ENCODE data around the gene CAV2. TPM values are rescaled to one million over a fixed set of nuclear protein-coding genes. Genes with fewer than 3 reads are reported as not detected.

Gene CAV2
- total RNA-seq, 1 donor from 2014 or later: 94.1 TPM

GRCh38 chr7:116534790-116535189, 35.3 kb downstream of the CAV2 start:
- no peak overlapping the region for H3K4me3 ChIP-seq (ENCODE audit: low read depth, low read length)
- TF ChIP-seq, protein P1, sequence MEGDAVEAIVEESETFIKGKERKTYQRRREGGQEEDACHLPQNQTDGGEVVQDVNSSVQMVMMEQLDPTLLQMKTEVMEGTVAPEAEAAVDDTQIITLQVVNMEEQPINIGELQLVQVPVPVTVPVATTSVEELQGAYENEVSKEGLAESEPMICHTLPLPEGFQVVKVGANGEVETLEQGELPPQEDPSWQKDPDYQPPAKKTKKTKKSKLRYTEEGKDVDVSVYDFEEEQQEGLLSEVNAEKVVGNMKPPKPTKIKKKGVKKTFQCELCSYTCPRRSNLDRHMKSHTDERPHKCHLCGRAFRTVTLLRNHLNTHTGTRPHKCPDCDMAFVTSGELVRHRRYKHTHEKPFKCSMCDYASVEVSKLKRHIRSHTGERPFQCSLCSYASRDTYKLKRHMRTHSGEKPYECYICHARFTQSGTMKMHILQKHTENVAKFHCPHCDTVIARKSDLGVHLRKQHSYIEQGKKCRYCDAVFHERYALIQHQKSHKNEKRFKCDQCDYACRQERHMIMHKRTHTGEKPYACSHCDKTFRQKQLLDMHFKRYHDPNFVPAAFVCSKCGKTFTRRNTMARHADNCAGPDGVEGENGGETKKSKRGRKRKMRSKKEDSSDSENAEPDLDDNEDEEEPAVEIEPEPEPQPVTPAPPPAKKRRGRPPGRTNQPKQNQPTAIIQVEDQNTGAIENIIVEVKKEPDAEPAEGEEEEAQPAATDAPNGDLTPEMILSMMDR (conservative IDR thresholded peaks at IDR 0.05; ENCODE audit: low read depth, low read length): no peak
- no peak for DNase-seq (ENCODE audit: low read depth)

- no peak for DNase-seq (ENCODE audit: low read depth)
- TF ChIP-seq, protein P1 (conservative IDR thresholded peaks at IDR 0.05; ENCODE audit: low read depth, low read length): no peak
- H3K4me3 ChIP-seq (ENCODE audit: low read depth, low read length): no peak overlapping the region
Measured at GRCh38 chr7:116535416-116535815, 35.9 kb downstream of the CAV2 start.

- TF ChIP-seq, protein P1 (conservative IDR thresholded peaks at IDR 0.05; ENCODE audit: low read depth, low read length): no peak
- DNase-seq (ENCODE audit: low read depth): no peak
- no peak overlapping the region for H3K4me3 ChIP-seq (ENCODE audit: low read depth, low read length)
Measured at GRCh38 chr7:116538138-116538537, 38.6 kb downstream of the CAV2 start.

DNA sequence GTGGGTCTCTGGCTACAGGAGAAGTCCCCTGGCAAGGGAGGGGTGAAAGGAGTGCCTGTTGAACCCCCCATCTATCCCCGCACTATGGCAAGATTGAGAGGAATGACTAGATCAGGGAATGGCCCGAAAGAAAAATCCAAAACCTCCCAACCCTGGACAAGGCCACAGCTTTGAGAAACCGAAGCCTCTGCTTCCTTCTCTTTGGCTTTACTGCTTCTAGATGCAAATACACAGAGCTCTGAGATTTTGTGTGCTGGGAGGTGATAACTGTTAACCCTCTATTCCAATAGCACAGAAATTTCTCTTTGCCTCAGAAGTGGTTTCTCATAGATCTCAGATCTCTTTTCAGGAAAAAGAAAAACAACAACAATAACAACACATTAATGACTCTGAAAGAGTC, 40.3 kb downstream of the CAV2 start:
- TF ChIP-seq, protein P1 (conservative IDR thresholded peaks at IDR 0.05; ENCODE audit: low read depth, low read length): no peak
- no peak for DNase-seq (ENCODE audit: low read depth)
- no peak overlapping the region for H3K4me3 ChIP-seq (ENCODE audit: low read depth, low read length)

- TF ChIP-seq, protein P1 (conservative IDR thresholded peaks at IDR 0.05; ENCODE audit: low read depth, low read length): no peak
- DNase-seq (ENCODE audit: low read depth): no peak
- H3K4me3 ChIP-seq (ENCODE audit: low read depth, low read length): no peak overlapping the region
Measured at GRCh38 chr7:116540743-116541142, 41.2 kb downstream of the CAV2 start.

DNA sequence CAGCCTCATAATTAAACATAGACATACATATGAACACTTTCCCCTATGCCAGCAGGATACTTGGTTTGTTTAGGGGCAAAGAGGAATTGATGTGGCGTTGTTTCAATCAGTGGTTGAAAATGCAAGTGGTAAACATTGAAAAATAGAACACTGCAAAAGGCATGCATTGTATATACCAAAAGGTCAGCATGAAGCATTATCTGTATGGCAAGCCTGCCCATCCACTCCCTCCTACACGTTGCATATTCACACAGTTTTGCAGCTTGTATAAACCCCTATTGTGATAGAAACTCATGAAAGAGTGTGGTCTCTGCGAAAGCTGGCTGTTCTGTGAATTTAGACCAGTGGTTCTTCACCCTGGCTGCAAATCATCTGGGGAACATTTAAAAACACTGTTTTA, 42.4 kb downstream of the CAV2 start:
- TF ChIP-seq, protein P1 (conservative IDR thresholded peaks at IDR 0.05; ENCODE audit: low read depth, low read length): no peak
- no peak for DNase-seq (ENCODE audit: low read depth)
- H3K4me3 ChIP-seq (ENCODE audit: low read depth, low read length): no peak overlapping the region

- no peak overlapping the region for H3K4me3 ChIP-seq (ENCODE audit: low read depth, low read length)
- no peak for DNase-seq (ENCODE audit: low read depth)
- TF ChIP-seq, protein P1 (conservative IDR thresholded peaks at IDR 0.05; ENCODE audit: low read depth, low read length): no peak
Measured at GRCh38 chr7:116542618-116543017, 43.1 kb downstream of the CAV2 start.

Measured in epithelial cell of proximal tubule (primary cell).